GM12878 (cell line): ENCODE data around the gene NMRK2. TPM values are rescaled to one million over a fixed set of nuclear protein-coding genes. Genes with fewer than 3 reads are reported as not detected.

Experiments used
- ATAC-seq: fragments of 200-7000 bp; cut with Tn5 transposase; 3 replicates; pipeline ENCODE4 v1.9.1; 2020; ENCODE audit warnings: mild to moderate bottlenecking, moderate library complexity
- BruUV-seq: library from RNA; stranded (reverse); fragments of 400-500 nt; replicated peaks from 2 replicates; lab custom pipeline; 2021; lab: Mats Ljungman, UMichigan
- CTCF ChIA-PET: fragments of 300-600 bp; sonication (Branson Sonifier 250); formaldehyde crosslinking; extraction: SDS; loops from one replicate; lab custom pipeline; 2021; ENCODE audit warnings: inconsistent platforms; lab: Yijun Ruan, JAX
- POLR2A ChIA-PET: fragments of 350-600 bp; formaldehyde crosslinking; extraction: SDS; loops from one replicate; lab custom pipeline; 2021; ENCODE audit warnings: inconsistent platforms; lab: Charles Lee
- RAD21 ChIA-PET: fragments of 300-600 bp; sonication (Branson Sonifier 250); formaldehyde crosslinking; loops from one replicate; lab custom pipeline; 2023; ENCODE audit warnings: antibody characterized with exemption; ENCODE audit not compliant: unreplicated experiment; lab: Charles Lee
- SMC1A ChIA-PET: fragments of 300-600 bp; sonication (Branson Sonifier 250); formaldehyde crosslinking; loops from one replicate; lab custom pipeline; 2023; ENCODE audit not compliant: unreplicated experiment, uncharacterized antibody; lab: Charles Lee
- DNase-seq: peaks from one replicate; pipeline ENCODE4 v3.0.0-alpha.2; 2011; ENCODE audit warnings: low read depth, low spot score
- FAIRE-seq: peaks from 3 replicates; lab custom pipeline; 2011; peaks lifted over from hg19 to GRCh38; lab: Jason Lieb, UNC
- H2AFZ ChIP-seq: 2 replicates; pipeline ENCODE4 v1.6.0; 2011; ENCODE audit warnings: low read depth, low read length, control low read depth; ENCODE audit not compliant: control insufficient read depth
- H3K27ac ChIP-seq: 2 replicates; pipeline ENCODE4 v1.5.1; 2011; ENCODE audit warnings: control low read depth; ENCODE audit not compliant: control insufficient read depth, insufficient read depth
- H3K27me3 ChIP-seq, 2 experiments: replicated peaks in 1 of 2; 2 replicates each; pipeline versions ENCODE4 v1.6.0 to v1.6.1; 2011; ENCODE audit warnings: low read length in 1 of 2; ENCODE audit not compliant: control insufficient read depth in 2 of 2, insufficient read depth in 2 of 2
- H3K36me3 ChIP-seq, 2 experiments: 2 replicates each; pipeline ENCODE4 v1.5.1; 2011; ENCODE audit warnings: low read length in 1 of 2; ENCODE audit not compliant: control insufficient read depth in 2 of 2, insufficient read depth in 2 of 2
- H3K4me1 ChIP-seq: 2 replicates; pipeline ENCODE4 v1.6.1; 2011; ENCODE audit warnings: mild to moderate bottlenecking, low read length, moderate library complexity, mixed read lengths; ENCODE audit not compliant: control insufficient read depth, insufficient read depth
- H3K4me2 ChIP-seq: 2 replicates; pipeline ENCODE4 v1.6.0; 2011; ENCODE audit warnings: control low read depth; ENCODE audit not compliant: control insufficient read depth, insufficient read depth
- H3K4me3 ChIP-seq: fragments of 200-600 bp; sonication (generic); 2 replicates; pipeline ENCODE4 v1.5.1; 2016
- H3K79me2 ChIP-seq: 2 replicates; pipeline ENCODE4 v1.6.0; 2011; ENCODE audit warnings: low read length; ENCODE audit not compliant: control insufficient read depth, insufficient read depth
- H3K9ac ChIP-seq: 2 replicates; pipeline ENCODE4 v1.8.0; 2011; ENCODE audit warnings: low read length, control low read depth, mixed read lengths; ENCODE audit not compliant: control insufficient read depth, insufficient read depth
- H3K9me3 ChIP-seq: replicated peaks from 3 replicates; pipeline ENCODE4 v1.5.1; 2011; ENCODE audit warnings: mild to moderate bottlenecking, low read length; ENCODE audit not compliant: control insufficient read depth, insufficient read depth
- H4K20me1 ChIP-seq: 2 replicates; pipeline ENCODE4 v1.6.0; 2011; ENCODE audit not compliant: control insufficient read depth, insufficient read depth
- CBX5 ChIP-seq: sonication (generic); IDR thresholded peaks from 2 replicates; pipeline ENCODE4 v1.6.1; 2016; ENCODE audit warnings: low read depth, moderate library complexity, mild to moderate bottlenecking, inconsistent platforms
- CHD4 ChIP-seq: fragments of 200-600 bp; sonication (generic); IDR thresholded peaks from 2 replicates; pipeline ENCODE4 v1.6.1; 2016; ENCODE audit warnings: mild to moderate bottlenecking
- HSF1 ChIP-seq: fragments of 150-350 bp; IDR thresholded peaks from 2 replicates; pipeline ENCODE4 v1.6.1; 2014; ENCODE audit warnings: mild to moderate bottlenecking, low read depth, low read length
- KAT2A ChIP-seq: conservative IDR thresholded peaks from 2 replicates; pipeline ENCODE4 v1.6.1; 2011; ENCODE audit warnings: low read depth, low read length; ENCODE audit not compliant: control insufficient read depth
- NFIC ChIP-seq: IDR thresholded peaks from 2 replicates; pipeline ENCODE4 v1.6.1; 2012; ENCODE audit warnings: low read depth, mild to moderate bottlenecking, inconsistent platforms, low read length, moderate library complexity
- SKIL ChIP-seq: fragments of 450-650 bp; IDR thresholded peaks from 2 replicates; pipeline ENCODE4 v1.6.1; 2017; ENCODE audit warnings: mild to moderate bottlenecking, low read depth, inconsistent platforms; ENCODE audit not compliant: poor library complexity, severe bottlenecking
- YY1 ChIP-seq: IDR thresholded peaks from 2 replicates; pipeline ENCODE4 v1.6.1; 2011; ENCODE audit warnings: low read depth, mild to moderate bottlenecking, low read length
- ZBTB33 ChIP-seq: fragments of 450-650 bp; IDR thresholded peaks from 2 replicates; pipeline ENCODE4 v1.6.1; 2017; ENCODE audit warnings: mild to moderate bottlenecking
- WGBS: methylation state at CpG from one replicate; pipeline ENCODE4 v1.1.6; 2016; ENCODE audit warnings: low lambda C conversion rate; ENCODE audit not compliant: insufficient replicate concordance, insufficient coverage; ENCODE audit errors: missing lambda C conversion rate; 5-methylcytosine and 5-hydroxymethylcytosine counted together
- in situ Hi-C: fragments of 300-500 bp; cut with MboI; formaldehyde crosslinking; loops from 9 replicates; pipeline ENCODE4 v1.14.3; 2018; ENCODE audit warnings: mixed read lengths
- intact Hi-C: fragments of 100-400 bp; cut with micrococcal nuclease; formaldehyde crosslinking; loops from one replicate; pipeline ENCODE4 v1.14.2; 2022; ENCODE audit not compliant: unreplicated experiment
- polyA plus RNA-seq, 11 experiments: library from polyadenylated mRNA; depleted of rRNA in 4 of 11; unstranded in 6 of 11; stranded (reverse) in 5 of 11; fragments of >200 nt; fragmentation: Nextera tagmentation in 4 of 11; fragmentation: Illumina TruSeq in 1 of 11; extraction: Ambion mirVana in 4 of 11; extraction: Trizol in 1 of 11; gene quantifications; 1 replicate in 1 of 11; 2 replicates in 10 of 11; pipeline versions ENCODE4 v1.2.1 to v1.2.3, GENCODE V29; 2011 to 2016; ENCODE audit warnings: inconsistent platforms in 2 of 11, missing spikeins in 2 of 11, low read depth in 1 of 11
- total RNA-seq, 4 experiments: library from RNA; depleted of rRNA in 3 of 4; stranded (reverse); fragments of >200 nt in 3 of 4; fragmentation: Illumina TruSeq in 1 of 4; extraction: Trizol in 1 of 4; gene quantifications; 2 replicates each; pipeline versions ENCODE4 v1.2.1 to v1.2.3, GENCODE V29; 2013 to 2021

NMRK2 gene
- total and polyA plus RNA-seq, 10 of the 15 experiments (the other 5 are each of a cell fraction or from before 2014, with no cell fraction given), result 0.14 to 0.15 TPM; not detected in 8

GRCh38 chr19:3987619-3988371 is 54.9 kb downstream of the NMRK2 start (continued):
- TF ChIP-seq HSF1 (no peak), YY1 (peak; percentile 62), NFIC (no peak), CHD4 (no peak), KAT2A (no peak), SKIL (peak; percentile 18)

- no peaks in the 10 kb centered on the region for H3K9me3 ChIP-seq
- RAD21 ChIA-PET, result interaction anchor here (0.9 to 2.4 kb wide), 6 partner anchors 9 to 163 kb away, joined by 3 to 10 read pairs (median 4); partner anchors contain the start of gene CREB3L3
- no peak for ATAC-seq
- SMC1A ChIA-PET, result interaction anchor here (1.0 kb wide), 3 partner anchors 10 to 124 kb away, joined by 3 to 4 read pairs (median 3); no protein-coding TSS in a partner anchor
- POLR2A ChIA-PET, result interaction anchor here (0.8 to 1.9 kb wide), 4 partner anchors 10 to 141 kb away, joined by 4 to 10 read pairs (median 6); partner anchors contain the start of gene PIAS4
- H3K4me3 ChIP-seq, result no peak overlapping the region
- no peaks in the 10 kb centered on the region for H3K36me3 ChIP-seq
- H3K79me2 ChIP-seq, result no peaks in the 10 kb centered on the region; the same call in 1 of the 2 replicates
- intact Hi-C loops, result no loop called here
- no peak overlapping the region for H3K27ac ChIP-seq
- no TSS peak for BruUV-seq
- peaks cover 17% of the 10 kb centered on the region for H3K4me1 ChIP-seq
- H2AFZ ChIP-seq, result peak overlapping the region; percentile 37
- no peak overlapping the region for H3K9ac ChIP-seq
- TF ChIP-seq ZBTB33, result 0 out of 2 replicates have a peak, but pooled peaks have one; percentile 1
- TF ChIP-seq CBX5, result no peak
- H3K27me3 ChIP-seq, result no peaks in the 10 kb centered on the region
- CTCF ChIA-PET, result interaction anchor here (0.6 to 4.8 kb wide), 9 partner anchors 9 to 217 kb away, joined by 4 to 66 read pairs (median 5); partner anchors contain the start of gene PIAS4
- FAIRE-seq, result no peak
- 31% methylated on average over 3 of the region's 3 CpGs for WGBS
- in situ Hi-C loops, result loop anchor here (5.0 kb wide), 1 partner anchor 72 kb away; no protein-coding TSS in a partner anchor
- H3K4me2 ChIP-seq, result no peak overlapping the region
- H4K20me1 ChIP-seq, result no peaks in the 10 kb centered on the region
- no peak for DNase-seq
Measured at GRCh38 chr19:3990815-3991117, 57.9 kb downstream of the NMRK2 start.
